ENCODE results near the gene AGBL1.

AGBL1 gene

DNA sequence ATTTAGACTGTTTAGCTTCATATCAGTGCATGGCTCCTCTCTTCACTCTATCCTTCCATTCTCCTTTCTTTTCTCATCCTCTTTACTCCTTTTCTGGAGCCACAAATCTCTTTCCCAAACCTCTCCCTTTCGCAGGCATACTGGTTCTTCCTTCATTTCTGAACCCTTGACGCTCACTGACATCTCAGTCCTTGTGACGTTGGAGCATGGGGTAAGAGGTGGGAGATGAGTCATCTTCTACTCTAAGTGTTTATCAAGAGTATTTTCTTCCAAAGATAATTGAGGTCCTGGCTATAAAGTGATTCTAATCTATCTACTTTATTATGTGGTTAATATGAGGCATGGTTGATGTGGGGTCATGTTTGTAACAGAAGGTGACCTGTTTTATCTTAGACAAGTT, 414.2 kb downstream of the AGBL1 start:
- no peak overlapping the region for H2AFZ ChIP-seq (ENCODE audit: low read depth, low read length, severe bottlenecking)
- H3K27me3 ChIP-seq (ENCODE audit: low read length): no peaks in the 10 kb centered on the region
- no peaks in the 10 kb centered on the region for H3F3A ChIP-seq (ENCODE audit: insufficient read depth)
- no peak overlapping the region for H3K9ac ChIP-seq (ENCODE audit: low read length)
- H3K4me3 ChIP-seq (ENCODE audit: insufficient read depth, low read length, poor library complexity, severe bottlenecking): no peak overlapping the region
- H3K9me3 ChIP-seq (ENCODE audit: insufficient read depth, low read length): no peaks in the 10 kb centered on the region
- H3K36me3 ChIP-seq (ENCODE audit: low read length): no peaks in the 10 kb centered on the region
- H3K79me2 ChIP-seq (ENCODE audit: insufficient read depth, low read length): no peaks in the 10 kb centered on the region
- no peak for TF ChIP-seq EZH2phosphoT487 (conservative IDR thresholded peaks at IDR 0.05; ENCODE audit: low read length)
- TF ChIP-seq, protein P1, sequence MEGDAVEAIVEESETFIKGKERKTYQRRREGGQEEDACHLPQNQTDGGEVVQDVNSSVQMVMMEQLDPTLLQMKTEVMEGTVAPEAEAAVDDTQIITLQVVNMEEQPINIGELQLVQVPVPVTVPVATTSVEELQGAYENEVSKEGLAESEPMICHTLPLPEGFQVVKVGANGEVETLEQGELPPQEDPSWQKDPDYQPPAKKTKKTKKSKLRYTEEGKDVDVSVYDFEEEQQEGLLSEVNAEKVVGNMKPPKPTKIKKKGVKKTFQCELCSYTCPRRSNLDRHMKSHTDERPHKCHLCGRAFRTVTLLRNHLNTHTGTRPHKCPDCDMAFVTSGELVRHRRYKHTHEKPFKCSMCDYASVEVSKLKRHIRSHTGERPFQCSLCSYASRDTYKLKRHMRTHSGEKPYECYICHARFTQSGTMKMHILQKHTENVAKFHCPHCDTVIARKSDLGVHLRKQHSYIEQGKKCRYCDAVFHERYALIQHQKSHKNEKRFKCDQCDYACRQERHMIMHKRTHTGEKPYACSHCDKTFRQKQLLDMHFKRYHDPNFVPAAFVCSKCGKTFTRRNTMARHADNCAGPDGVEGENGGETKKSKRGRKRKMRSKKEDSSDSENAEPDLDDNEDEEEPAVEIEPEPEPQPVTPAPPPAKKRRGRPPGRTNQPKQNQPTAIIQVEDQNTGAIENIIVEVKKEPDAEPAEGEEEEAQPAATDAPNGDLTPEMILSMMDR (IDR thresholded peaks at IDR 0.05; ENCODE audit: insufficient read depth, low read length, poor library complexity, severe bottlenecking): no peak
- H3K27ac ChIP-seq (ENCODE audit: low read depth, low read length): no peak overlapping the region
- H3K9me2 ChIP-seq (replicated peaks; ENCODE audit: insufficient read depth, low read length): no peaks in the 10 kb centered on the region
- H3K4me2 ChIP-seq (ENCODE audit: low read depth, low read length, poor library complexity, severe bottlenecking): no peak overlapping the region
- H4K20me1 ChIP-seq (ENCODE audit: low read depth, low read length): no peaks in the 10 kb centered on the region

DNA sequence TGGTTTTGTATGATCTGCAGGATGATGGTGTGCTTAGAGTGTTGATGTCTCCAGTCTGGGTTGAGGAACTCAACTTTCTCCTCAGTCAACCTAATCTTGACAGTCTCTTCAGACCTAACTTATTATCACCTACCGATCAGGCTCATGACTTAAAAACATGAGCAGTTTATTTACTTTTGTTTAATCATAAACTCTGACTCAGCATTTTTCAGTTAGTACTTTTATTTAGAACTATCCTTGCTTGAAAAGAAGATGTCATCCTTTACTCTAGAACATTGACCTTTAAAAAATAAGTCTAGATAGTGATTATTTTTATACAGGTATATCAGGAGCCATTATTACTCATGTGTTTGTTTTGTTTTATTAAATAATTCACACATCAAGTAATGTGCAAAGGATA, 414.8 kb downstream of the AGBL1 start:
- H3K27ac ChIP-seq (ENCODE audit: low read depth, low read length): no peak overlapping the region
- no peaks in the 10 kb centered on the region for H4K20me1 ChIP-seq (ENCODE audit: low read depth, low read length)
- H3K4me2 ChIP-seq (ENCODE audit: low read depth, low read length, poor library complexity, severe bottlenecking): no peak overlapping the region

DNA sequence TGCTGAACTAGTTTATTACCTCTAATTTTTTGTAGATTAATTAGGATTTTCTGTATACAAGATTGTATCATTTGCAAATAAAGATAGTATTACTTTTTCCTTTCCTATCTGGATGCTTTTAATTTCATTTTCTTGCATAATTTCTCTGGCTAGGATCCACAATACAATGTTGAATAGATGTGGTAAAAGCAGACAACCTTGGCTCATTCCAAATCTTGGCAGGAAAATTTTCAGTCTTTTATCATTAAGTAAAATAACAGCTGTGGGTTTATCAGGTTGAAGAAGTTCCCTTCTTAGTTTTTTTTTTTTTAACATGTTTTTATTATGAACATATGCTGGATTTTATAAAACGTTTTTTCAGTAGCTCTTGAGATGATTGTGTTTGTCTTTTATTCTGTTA, 422.6 kb downstream of the AGBL1 start:
- Histone ChIP-seq H3K4me3 (ENCODE audit: insufficient read depth, low read length, poor library complexity, severe bottlenecking) (no peak overlapping the region), H3K27ac (ENCODE audit: low read depth, low read length) (no peak overlapping the region), H3K36me3 (ENCODE audit: low read length) (no peaks in the 10 kb centered on the region), H3K4me2 (ENCODE audit: low read depth, low read length, poor library complexity, severe bottlenecking) (no peak overlapping the region), H3K9me3 (ENCODE audit: insufficient read depth, low read length) (no peaks in the 10 kb centered on the region), H3K27me3 (ENCODE audit: low read length) (no peaks in the 10 kb centered on the region), H3K9me2 (replicated peaks; ENCODE audit: insufficient read depth, low read length) (no peaks in the 10 kb centered on the region), H2AFZ (ENCODE audit: low read depth, low read length, severe bottlenecking) (no peak overlapping the region), H3K9ac (ENCODE audit: low read length) (no peak overlapping the region), H3F3A (ENCODE audit: insufficient read depth) (no peaks in the 10 kb centered on the region), H3K79me2 (ENCODE audit: insufficient read depth, low read length) (no peaks in the 10 kb centered on the region), H4K20me1 (ENCODE audit: low read depth, low read length) (no peaks in the 10 kb centered on the region)
- TF ChIP-seq EZH2phosphoT487 (conservative IDR thresholded peaks at IDR 0.05; ENCODE audit: low read length): no peak
- TF ChIP-seq, protein P1 (IDR thresholded peaks at IDR 0.05; ENCODE audit: insufficient read depth, low read length, poor library complexity, severe bottlenecking): no peak

More for the DNA sequence above, 414.8 kb downstream of the AGBL1 start:
- Histone ChIP-seq H3K4me3 (ENCODE audit: insufficient read depth, low read length, poor library complexity, severe bottlenecking) (no peak overlapping the region), H3K9ac (ENCODE audit: low read length) (no peak overlapping the region), H3K9me2 (replicated peaks; ENCODE audit: insufficient read depth, low read length) (no peaks in the 10 kb centered on the region), H3K27me3 (ENCODE audit: low read length) (no peaks in the 10 kb centered on the region), H3K79me2 (ENCODE audit: insufficient read depth, low read length) (no peaks in the 10 kb centered on the region), H3K36me3 (ENCODE audit: low read length) (no peaks in the 10 kb centered on the region), H2AFZ (ENCODE audit: low read depth, low read length, severe bottlenecking) (no peak overlapping the region), H3K9me3 (ENCODE audit: insufficient read depth, low read length) (no peaks in the 10 kb centered on the region), H3F3A (ENCODE audit: insufficient read depth) (no peaks in the 10 kb centered on the region)
- TF ChIP-seq, protein P1 (IDR thresholded peaks at IDR 0.05; ENCODE audit: insufficient read depth, low read length, poor library complexity, severe bottlenecking): no peak
- no peak for TF ChIP-seq EZH2phosphoT487 (conservative IDR thresholded peaks at IDR 0.05; ENCODE audit: low read length)

Measured in SU-DHL-6 (cell line).